GM12873 (cell line): Measurements from ENCODE around the gene SNCAIP.

Source experiments
- TF ChIP-seq, protein P1 (sequence below): IDR thresholded peaks from 2 replicates; pipeline ENCODE4 v1.5.1; 2012; ENCODE audit warnings: low read depth, mild to moderate bottlenecking, moderate library complexity, low read length, control low read depth; ENCODE audit not compliant: insufficient read depth; ENCODE audit errors: missing control alignments

Gene SNCAIP

DNA sequence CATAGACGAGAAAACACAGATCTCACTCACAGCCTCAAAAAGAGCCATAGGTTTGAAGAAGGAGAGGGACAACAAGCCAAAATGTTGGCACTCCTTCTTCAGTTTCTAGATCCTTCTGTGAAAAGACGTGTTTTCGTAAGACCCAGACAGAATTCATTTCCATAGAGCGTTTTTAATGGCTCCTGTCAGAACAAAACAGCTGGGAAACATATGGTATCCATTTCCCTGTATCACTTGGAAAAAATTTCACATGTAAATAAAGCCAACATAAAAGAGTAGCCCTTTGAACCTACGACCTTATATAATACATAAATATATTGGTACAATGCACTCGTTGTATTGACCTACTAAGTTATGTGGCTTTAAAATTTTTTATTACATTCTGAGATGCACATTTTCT lies 108.1 kb downstream of the SNCAIP start:
- TF ChIP-seq, protein P1, sequence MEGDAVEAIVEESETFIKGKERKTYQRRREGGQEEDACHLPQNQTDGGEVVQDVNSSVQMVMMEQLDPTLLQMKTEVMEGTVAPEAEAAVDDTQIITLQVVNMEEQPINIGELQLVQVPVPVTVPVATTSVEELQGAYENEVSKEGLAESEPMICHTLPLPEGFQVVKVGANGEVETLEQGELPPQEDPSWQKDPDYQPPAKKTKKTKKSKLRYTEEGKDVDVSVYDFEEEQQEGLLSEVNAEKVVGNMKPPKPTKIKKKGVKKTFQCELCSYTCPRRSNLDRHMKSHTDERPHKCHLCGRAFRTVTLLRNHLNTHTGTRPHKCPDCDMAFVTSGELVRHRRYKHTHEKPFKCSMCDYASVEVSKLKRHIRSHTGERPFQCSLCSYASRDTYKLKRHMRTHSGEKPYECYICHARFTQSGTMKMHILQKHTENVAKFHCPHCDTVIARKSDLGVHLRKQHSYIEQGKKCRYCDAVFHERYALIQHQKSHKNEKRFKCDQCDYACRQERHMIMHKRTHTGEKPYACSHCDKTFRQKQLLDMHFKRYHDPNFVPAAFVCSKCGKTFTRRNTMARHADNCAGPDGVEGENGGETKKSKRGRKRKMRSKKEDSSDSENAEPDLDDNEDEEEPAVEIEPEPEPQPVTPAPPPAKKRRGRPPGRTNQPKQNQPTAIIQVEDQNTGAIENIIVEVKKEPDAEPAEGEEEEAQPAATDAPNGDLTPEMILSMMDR = no peak

DNA sequence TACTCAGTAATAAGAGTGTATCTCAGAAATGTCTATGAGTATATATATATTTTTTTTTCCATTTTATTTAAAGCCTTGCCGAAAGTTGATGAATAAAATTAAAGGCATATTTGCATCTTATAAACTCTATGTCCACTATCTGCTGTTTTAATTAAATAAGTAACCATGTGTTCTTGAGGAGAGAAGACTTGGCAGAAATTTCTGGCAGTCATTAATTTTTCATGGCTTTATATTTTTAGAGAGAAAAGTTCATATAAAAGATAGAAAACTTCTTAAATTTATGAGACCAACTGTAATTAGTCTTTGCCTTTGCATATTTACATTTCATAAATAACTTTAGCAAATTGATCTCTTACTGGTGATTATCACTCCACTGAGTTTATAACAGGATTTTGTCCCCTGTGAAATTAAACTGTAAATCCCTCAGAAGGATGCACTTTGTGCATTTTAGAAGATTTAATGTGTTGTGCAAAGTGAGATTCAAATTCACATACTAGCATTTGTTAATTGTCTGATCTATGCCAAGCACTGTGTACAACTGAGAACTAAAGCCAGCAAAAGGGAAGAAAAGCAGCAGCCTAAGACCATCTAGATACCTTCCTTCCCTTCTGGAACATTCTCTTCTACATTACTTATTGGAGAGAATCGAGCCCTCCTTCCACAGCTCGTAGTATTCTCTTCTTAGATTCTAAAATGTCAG lies 108.7 kb downstream of the SNCAIP start:
- TF ChIP-seq, protein P1 = no peak

DNA sequence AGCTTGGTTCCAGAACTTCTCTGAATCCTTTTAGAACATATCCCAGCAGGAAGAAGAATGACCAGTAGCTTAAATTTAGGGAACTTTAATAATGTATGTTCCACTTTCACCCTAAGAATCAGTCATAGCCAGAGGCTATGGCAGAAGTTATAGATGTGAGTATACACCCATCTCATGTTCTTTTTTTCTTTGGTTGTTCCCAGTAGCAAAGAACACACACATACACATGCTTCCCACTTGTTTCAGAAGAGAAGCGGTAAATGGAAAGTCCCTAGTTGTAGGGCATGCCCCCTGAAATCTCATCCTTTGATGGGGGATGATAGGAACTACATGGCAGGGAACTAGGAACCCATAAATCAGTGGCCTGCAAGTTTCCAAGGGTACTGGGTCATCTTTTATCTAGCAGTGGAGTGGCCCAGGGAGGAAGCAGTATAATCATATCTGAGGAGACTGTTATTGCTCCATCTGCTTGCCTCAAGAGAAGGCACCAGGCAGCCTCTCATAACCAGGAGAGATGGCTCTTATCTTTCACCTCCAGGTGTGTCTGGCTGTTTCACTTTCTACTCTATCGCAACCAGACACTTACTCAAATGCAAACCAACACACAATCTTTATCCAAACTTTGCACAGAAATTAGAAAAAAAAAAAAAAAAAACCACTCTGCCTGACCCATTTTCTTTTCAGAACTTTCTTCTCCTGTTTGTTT lies 109.5 kb downstream of the SNCAIP start:
- TF ChIP-seq, protein P1 = no peak

DNA sequence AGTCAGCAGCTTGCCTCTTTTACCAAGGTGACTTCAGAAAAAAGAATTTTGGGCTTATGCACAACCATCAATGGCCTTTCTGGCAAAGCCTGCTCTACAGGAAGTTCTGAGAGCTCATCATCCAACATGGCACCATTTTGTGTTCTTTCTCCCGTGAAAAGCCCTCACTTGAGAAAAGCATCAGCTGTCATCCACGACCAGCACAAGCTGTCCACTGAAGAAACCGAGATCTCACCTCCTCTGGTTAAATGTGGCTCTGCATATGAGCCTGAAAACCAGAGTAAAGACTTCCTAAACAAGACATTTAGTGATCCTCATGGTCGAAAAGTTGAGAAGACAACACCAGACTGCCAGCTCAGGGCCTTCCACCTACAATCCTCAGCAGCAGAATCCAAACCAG lies 111.2 kb downstream of the SNCAIP start:
- TF ChIP-seq, protein P1 = no peak

DNA sequence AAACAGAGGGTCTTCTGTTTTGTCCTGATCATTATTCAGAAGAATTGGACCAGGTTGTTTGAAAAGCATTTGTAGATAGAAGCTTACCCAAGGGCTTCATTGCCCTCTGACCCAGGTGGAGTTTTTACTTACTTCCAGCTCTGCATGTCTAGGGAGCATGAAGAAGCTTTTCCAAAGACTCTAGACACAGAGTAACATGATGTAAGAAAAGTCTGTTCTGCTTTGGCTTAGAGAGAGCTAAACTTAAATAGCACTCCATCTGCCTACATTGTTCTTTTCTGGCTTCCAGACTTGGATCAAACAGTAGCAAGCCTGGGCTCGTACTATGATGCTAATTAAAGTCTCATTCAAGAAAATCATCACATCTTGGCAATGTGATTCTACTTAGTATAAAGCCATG lies 112.1 kb downstream of the SNCAIP start:
- TF ChIP-seq, protein P1 = no peak

DNA sequence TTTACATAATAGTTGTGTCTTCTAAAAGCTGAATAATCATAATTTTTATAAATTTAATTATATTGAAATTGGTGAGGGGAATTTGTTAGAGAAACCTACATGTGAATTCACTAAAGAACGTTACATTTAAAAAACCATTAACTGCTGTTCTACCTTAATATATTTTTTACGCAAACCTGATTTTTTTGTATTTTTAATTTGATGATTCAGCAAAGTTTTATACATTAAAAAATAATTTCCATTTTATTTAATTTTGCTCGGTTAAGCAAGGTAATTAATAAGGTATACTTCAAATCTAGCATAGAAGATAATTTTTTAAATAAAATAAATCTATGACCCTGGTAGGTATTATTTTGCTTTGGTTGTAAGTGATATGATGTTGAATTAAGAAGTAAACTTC lies 114.3 kb downstream of the SNCAIP start:
- TF ChIP-seq, protein P1 = no peak

DNA sequence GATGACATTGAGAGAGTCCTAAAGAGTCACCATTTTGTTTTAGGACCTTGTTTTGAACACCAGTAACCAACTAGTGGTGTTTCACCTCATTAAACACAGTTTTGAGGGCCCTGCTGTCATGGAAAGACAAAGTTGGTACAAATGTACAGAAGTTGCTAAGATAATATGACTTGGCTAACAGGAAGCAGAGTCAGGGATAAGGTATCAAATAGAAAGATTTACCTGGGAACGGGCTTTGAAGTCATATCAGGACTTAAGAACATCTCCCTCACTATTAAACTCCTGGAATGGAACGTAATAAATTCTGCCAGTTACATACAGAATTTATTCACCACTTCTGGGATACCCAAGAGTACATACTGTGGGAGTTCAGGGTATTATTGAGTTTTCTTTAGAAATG lies 115.6 kb downstream of the SNCAIP start:
- TF ChIP-seq, protein P1 = no peak
